ENCODE measurements around the gene TCN2.
"Not testable (repeated sequence)": the region's sequence is repeated elsewhere in the genome, so short reads cannot be mapped to it uniquely, and the experiment has no call there.

DNA sequence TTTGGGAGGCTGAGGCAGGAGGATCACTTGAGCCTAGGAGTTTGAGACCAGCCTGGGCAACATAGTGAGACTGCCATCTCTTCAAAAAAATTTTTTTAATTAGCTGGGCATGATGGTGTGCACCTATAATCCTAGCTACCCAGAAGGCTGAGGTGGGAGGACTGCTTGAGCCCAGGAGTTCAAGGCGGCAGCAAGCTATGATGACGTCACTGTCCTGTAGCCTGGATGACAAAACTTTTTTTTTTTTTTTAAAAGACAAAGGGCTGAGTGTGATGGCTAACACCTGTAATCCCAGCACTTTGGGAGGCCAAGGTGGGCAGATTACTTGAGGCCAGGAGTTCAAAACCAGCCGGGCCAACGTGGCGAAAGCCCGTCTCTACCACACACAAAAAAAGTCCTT, 12.9 kb downstream of the TCN2 start:
- not testable (repeated sequence) for TF ChIP-seq CEBPB (IDR thresholded peaks at IDR 0.05; ENCODE audit: low read depth); POLR2A (IDR thresholded peaks at IDR 0.05; ENCODE audit: borderline replicate concordance, extremely low read depth, insufficient read depth, insufficient read length); YY1 (IDR thresholded peaks at IDR 0.05; ENCODE audit: extremely low read depth, insufficient replicate concordance, low read depth, low read length)
- TF ChIP-seq, protein P1, sequence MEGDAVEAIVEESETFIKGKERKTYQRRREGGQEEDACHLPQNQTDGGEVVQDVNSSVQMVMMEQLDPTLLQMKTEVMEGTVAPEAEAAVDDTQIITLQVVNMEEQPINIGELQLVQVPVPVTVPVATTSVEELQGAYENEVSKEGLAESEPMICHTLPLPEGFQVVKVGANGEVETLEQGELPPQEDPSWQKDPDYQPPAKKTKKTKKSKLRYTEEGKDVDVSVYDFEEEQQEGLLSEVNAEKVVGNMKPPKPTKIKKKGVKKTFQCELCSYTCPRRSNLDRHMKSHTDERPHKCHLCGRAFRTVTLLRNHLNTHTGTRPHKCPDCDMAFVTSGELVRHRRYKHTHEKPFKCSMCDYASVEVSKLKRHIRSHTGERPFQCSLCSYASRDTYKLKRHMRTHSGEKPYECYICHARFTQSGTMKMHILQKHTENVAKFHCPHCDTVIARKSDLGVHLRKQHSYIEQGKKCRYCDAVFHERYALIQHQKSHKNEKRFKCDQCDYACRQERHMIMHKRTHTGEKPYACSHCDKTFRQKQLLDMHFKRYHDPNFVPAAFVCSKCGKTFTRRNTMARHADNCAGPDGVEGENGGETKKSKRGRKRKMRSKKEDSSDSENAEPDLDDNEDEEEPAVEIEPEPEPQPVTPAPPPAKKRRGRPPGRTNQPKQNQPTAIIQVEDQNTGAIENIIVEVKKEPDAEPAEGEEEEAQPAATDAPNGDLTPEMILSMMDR (IDR thresholded peaks at IDR 0.05 in 2 of 3, conservative IDR thresholded peaks at IDR 0.05 in 1 of 3; ENCODE audit: borderline replicate concordance in 1 of 3, insufficient read depth in 1 of 3, low read depth in 2 of 3, low read length in 2 of 3), result not testable (repeated sequence)
- TF ChIP-seq, protein P2, sequence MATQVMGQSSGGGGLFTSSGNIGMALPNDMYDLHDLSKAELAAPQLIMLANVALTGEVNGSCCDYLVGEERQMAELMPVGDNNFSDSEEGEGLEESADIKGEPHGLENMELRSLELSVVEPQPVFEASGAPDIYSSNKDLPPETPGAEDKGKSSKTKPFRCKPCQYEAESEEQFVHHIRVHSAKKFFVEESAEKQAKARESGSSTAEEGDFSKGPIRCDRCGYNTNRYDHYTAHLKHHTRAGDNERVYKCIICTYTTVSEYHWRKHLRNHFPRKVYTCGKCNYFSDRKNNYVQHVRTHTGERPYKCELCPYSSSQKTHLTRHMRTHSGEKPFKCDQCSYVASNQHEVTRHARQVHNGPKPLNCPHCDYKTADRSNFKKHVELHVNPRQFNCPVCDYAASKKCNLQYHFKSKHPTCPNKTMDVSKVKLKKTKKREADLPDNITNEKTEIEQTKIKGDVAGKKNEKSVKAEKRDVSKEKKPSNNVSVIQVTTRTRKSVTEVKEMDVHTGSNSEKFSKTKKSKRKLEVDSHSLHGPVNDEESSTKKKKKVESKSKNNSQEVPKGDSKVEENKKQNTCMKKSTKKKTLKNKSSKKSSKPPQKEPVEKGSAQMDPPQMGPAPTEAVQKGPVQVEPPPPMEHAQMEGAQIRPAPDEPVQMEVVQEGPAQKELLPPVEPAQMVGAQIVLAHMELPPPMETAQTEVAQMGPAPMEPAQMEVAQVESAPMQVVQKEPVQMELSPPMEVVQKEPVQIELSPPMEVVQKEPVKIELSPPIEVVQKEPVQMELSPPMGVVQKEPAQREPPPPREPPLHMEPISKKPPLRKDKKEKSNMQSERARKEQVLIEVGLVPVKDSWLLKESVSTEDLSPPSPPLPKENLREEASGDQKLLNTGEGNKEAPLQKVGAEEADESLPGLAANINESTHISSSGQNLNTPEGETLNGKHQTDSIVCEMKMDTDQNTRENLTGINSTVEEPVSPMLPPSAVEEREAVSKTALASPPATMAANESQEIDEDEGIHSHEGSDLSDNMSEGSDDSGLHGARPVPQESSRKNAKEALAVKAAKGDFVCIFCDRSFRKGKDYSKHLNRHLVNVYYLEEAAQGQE (IDR thresholded peaks at IDR 0.05; ENCODE audit: low read depth), result not testable (repeated sequence)

Measured in HCT116 (cell line).